ENCODE measurements around the gene FANCC.

FANCC gene

DNA sequence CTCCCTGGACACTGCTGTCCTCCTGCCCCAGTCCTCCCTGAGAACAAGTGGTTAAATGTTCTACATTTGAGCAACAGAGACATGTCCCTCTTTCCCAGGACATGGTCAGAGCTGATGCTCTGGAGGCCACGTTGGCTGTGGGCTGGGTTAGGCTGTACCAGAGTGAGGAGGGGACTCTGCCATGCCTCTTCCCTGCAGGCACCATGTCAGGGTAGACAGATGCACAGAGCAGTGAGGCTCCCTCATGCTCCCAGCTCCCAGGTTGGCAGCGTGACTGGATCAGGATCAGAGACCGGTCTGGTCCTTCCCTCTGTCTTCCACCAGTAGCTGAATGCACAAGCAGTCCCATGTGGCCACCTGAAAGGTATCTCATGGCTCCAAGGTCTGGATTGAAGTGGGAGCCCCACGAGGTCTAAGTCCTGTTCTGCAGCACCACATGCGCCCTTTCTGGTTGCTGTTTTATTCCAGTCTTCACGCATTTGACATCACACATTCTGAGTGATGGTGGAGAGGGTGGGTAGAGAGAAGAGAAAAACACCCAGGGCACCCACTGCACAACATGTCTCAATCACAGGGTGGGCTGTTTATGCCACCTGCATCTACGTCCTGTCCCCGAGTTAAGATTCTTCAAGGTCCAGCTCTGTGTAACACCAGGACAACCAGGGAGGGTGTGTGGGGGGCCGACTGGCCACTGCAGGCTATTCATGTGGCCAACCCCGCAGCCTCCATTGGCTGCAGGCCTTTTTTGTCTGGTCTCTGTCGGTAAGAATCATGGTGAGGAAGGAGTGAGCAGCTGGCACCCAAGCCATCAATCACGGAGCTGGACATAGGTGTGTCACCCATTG lies 204.9 kb downstream of the FANCC start:
- DNase-seq, result no peak

DNA sequence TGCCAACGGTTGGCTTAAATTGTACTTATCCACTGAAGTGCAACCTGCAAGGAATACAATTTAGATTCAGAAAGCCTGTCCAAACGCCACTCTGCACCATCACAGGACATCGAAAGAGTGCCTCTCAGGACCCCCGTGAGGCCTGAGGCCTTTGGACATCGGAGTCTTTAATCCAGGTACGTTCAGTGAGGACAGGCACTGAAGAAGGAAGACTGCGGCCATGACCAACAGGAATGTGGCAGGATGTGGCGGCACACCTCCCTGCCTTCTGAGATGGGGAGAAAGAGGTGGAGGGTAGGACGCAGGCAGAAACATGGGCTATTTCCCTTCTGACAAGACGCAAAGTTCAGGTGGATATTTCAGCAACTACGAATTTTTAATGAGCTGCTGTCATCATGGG lies 205.8 kb downstream of the FANCC start:
- no peak for DNase-seq

DNA sequence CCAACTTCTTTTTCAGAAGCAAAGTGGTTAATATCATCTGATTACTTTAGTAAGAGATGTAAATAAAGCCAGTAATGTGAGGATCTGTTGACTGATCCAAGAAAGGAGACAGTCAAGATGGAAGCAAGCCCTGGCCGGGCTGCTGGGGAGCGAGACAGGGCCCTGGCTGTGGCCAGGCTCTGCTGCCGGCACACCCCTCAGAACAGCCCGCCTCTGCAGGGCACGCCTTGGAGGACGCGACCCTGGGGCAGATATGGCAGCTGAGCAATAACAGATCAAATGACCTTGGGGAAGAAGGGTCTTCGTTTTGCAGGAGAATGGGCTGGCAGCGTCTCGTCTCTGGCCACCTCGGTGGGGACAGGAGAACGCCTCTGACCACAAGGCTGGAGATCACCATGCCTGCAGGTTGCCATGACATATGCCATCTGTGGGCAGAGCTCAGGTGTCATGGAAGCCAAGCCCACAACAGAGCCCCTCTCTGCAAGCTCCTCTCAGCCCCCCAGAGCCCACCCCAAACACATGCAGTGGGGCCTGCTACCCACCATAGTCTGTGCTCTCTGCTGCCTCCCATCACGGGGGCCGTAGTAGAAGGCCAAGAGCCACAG lies 206.5 kb downstream of the FANCC start:
- no peak for DNase-seq

DNA sequence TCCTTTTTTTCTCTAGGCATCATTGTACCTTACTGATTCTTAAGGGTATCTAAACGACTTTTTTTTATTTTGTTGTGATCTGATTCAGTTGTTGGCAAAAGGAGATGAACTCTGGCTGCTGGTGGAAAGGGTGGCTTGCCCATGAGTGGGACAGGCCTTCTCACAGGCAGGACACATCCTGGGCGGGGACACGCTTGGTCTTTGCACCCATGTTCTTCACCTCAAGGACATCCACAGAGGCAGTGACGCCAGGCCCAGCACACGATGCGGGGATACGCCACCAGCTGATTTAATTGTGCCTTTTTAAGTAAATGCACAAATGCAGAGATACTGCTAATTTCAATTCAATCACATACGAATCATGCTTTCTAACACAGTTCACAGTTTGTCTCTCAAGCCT lies 208.1 kb downstream of the FANCC start:
- DNase-seq, result no peak

DNA sequence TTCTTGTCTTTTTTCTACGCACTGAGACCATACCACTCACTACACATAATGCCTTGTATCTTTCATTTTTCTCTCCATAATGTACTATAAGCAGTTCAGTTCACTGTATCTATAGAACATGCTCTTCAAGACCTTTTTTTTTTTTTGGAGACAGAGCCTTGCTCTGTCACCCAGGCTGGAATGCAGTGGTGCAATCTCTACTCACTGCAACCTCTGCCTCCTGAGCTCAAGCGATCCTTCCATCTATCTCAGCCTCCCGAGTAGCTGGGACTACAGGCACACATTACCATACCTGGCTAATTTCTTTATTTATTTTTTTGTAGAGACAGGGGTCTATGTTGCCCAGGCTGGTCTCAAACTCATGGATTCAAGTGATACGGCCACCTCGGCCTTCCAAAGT lies 208.7 kb downstream of the FANCC start:
- DNase-seq, result no peak

DNA sequence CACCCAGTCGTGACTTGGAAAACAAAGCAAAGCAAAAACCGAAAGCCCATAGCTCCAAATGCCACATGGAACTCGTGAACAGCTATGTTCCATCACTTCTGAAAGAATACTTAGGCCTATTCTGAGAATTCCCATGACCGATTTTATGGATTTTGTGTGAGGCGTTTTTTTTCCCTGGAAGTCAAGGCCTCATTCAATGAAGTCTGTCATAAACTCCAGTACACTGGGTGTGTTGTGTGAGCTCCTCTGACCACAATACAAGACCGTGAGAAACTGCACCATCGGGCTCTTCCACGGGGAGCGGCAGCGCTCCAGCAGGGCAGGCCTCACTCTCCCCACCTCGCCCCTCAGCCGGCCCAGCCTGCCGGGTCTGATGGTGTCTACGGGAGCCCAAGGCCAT lies 209.5 kb downstream of the FANCC start:
- no peak for DNase-seq

DNA sequence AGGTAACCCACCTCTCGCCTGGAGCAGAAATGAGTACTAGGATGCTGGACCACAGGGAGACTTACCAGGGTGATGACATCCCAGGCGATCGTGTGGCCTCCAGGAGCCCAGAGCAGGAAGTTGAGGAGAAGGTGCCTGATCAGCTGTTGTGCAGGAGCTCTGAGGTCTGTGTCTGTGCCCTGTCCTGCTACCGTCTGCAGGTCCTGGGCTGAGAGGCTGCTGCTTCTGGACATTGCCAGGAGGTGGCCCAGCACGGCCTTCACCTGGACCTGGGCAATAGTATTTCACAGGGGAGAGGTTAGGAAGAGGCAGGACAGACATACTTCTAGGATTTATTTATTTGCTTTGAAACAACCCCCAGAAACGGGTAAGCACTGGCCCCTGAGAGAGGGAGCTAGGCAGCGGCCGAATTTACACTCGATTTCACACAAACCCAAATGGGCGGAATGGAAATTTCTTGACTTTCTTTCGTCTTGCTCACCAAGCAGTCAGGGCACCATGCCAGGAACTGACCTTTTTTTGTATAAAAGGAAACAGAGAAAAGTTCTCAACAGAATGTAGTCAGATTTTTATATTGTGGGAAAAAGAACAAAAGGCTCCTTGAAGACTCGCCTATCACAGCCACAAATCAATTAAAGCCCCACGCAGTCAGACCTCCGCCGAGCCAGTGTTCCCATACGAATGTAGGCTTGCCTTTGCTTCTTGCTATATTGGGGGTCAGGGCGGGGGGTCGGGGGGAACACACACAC lies 210.3 kb downstream of the FANCC start:
- no peak for DNase-seq

DNA sequence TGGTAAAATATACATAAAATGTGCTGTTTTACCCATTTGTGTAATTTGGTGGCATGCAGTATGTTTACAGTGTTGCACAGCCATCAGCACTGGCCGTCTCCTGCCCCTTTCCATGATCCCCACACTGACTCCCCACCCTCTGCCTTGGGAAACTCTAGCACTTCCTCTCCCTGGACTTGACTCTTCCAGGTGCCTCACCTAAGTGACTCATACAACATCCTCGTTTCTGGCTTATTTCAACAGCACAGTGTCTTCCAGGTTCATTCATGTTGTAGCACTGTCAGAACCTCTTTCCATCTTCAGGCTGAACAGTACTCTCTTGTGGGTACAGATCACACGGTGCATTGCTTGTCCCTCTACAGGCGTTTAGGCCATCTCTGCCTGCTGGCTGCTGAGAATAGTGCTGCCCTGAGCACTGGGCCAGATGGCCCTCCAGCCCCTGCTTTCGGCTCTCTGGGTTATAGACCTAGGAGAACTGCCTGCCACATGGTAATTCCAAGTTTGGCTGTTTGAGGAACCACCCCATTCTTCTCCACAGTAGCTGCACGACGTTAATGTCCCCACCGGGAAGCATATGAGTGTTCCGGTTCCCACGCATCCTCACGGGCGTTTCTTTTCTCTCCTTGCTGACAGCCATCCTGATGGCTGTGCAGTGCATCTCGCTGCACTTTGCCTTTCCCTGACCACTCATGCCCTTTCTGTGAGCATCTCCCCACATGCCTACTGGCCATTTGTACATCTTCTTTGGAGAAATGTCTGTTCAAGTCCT lies 211.8 kb downstream of the FANCC start:
- DNase-seq, result no peak

DNA sequence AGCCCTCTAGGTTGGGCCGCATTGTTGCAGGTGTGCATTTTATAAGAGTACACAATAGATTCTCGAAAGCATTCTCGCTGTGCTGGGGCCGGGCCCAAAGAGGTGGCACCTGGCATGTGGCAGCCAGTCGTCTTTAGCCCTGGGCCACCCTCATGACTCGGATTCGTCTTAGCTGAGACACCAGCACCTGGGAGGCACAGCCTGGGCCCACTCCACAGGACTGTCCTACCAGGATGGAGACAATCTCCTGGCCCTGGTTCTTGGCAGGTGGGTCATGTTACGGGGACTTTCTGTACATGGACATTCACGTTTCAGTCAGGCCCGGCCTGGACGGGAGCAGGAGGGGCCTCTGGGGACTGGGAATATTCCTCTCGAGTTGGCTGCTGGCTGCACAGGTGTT lies 212.5 kb downstream of the FANCC start:
- no peak for DNase-seq

DNA sequence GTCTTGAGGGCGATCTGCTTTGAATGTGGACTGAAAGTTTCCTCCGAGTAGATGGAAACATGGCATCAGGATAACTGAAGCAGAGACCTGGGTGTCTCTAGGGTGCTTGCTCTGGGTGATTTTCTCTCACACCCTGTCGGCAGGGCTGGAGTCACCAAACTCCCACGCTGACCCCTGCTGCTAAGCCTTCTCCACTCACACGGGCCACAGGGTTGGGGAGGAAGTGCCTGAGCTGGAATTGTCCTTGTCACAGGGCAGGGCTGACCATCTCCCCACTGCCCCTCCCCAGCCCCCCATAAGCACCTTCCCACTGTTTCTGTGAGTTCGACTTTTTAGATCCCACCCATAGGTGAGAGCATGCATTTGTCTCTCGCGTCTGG lies 212.9 kb downstream of the FANCC start:
- DNase-seq, result no peak

DNA sequence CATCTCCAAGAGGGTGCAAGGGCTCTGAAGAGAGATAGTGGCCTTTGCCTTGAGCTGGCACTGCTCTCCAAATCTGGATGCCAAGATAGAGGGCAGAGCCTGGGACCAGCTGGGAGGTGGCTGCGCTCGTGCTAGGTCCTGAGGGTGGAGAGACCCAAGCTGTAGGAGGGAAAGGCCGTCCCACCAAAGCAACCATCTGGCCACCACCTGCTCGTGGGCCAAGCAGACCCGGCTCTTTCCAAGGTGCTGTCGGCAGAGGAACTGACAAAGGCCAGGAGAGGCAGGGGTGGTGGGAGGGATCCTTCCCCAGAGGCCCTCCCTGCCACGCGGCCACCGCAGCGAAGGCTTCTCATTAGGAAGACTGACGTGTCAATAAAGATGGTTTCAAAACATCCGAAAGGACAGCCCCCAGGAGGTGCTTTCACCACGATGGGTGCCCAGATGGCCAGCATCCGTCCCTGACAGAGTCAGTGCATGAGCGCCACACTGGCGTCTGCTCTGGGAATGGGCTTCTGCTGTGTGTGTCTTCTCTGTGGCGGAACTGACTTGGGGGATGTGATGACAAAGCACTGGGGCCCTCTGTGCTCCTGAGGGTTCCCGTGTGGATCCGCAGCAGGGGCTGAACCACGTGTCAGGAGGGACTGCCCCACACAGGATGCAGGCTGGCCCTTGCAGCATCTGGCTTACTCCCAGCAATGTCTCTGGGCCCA lies 213.5 kb downstream of the FANCC start:
- no peak for DNase-seq

DNA sequence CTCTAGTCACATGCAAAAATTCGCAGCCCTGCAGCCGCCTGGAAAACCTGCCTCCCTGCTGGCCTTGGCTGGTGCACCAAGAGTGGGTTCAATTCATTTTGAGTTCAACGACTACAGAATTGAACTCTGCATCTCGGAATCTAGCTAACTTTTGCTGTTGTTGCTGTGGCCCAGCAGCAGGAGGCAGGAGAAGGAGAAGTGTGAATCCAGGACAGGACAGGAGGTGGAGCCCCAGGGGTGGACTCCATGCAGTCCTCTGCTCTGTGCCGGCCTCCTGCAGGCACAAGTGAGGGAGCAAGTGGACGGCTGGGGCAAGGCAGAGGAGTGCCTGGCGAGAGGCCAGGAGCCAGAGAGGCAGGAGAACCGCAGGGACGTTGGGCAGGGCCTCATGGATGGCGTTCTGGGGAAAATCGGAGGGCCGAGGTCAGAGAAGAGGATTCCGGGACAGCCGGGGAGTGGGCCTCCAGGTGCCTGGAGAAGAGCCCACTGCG lies 214.2 kb downstream of the FANCC start:
- no peak for DNase-seq

DNA sequence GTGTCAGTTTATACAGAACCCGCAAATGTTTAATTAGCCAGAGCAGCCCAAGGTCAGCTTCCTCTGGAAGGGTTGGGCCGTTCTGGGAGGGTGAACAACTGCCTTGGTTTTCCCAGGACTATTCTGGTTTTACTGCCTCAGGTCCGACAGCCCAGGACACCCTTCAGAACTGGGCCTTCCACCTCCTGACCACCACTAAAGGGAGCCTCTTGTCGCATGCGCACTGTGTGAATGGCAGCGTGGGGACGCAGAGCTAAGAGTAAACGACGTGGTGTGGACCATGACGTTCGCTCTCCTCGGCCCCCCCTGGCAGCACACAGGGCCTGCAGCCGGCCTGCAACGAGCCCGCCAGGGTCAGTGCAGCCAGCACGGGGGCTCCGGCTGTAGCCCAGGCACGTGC lies 214.9 kb downstream of the FANCC start:
- DNase-seq, result no peak

DNA sequence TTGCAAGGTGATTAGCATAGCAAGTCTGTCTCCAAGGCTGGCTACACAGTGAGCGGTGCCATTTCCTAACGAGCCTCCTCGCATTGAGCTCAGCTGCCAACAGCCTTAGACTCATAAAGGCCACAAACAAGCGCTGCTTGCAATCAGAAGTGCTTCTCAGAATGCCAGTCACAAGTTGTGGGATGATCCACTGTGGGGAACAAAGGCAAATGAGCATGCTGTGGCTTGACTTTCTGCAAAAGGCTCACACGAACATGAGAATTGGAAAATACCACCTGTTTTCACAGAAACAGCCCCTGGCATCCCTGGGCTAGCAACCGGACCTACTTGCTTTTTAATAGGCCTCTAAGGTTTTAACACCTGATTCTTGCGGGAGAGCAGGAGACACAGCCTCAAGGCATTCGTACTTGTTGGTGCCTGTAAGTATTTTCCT lies 215.5 kb downstream of the FANCC start:
- DNase-seq, result no peak

DNA sequence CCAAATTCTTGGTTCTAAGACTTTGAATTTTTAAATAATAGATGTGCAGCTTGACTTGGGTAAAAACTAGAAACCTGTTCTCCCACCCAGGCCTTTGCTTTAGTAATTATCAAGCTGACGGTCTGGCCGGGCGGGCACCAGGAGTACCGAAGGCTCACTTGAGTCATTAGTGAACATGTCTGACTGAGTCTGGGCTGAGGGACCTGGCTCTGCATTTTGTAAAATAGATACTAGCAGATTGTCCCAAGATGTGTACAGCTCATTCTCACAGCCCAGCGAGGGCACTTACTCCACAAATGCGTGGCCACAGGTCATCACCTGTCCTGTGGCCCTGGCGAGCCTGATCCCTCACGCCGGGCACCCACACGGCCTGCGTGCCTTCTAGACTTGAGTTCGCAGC lies 216.2 kb downstream of the FANCC start:
- no peak for DNase-seq

DNA sequence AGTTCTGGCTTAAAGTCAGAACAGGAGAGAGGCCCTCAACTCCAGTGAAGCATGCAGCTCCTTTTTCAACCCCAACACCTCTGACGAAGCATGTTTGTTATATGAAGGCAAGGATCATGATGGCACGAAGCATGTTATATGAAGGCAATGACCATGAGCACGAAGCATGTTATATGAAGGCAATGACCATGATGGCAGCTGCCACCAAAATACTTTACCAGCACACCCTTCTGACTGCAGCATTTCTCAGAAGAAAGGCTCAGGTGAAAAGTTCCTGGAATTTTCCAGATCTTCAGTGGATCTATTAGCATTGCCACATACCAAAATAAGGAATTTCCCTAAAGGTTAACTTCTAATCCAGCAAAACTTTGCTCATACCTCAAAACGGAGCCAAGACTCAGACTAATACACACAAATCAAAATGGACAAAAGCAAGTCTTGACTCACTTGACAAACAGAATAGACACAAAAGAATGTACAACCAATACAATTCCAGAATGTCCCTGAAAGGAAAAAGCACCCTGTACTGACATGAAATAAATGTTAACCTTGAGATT lies 217.4 kb downstream of the FANCC start:
- no peak for DNase-seq

DNA sequence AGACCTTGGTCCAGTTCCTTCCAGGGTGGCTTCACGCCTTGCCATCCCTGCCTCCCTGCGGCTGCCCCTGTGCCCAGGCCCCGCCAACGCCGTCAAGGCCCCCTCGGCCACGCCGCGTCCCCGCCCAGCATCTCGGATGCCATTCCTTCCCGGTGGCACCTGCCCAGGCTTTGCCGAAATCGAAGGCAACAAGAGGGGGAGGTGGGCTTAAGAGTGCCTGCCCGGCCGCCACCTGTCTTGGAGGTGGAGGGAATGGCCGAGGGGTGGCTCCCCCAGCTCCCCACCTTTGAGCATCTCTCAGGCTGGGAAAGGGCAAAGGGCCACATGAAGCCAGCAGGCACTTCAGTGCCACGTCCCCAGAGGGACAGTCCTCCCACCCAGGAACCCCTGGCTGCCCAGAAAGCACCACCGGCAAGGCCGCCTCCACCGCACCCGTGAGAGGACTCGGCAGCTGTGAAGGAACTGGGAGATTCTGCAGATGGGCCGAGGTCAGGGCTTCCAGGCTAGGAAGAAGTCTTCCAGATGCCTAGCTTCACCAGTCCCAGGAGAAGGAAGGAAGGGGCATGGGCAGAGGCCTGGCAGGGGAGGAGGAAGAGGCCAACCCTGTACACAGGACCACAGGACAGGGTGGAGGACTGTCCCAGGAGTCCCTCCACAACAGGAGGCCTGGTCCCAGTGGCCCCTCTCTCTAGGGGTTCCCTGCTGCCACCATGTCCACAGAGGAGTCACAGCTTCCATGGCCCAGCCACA lies 218.0 kb downstream of the FANCC start:
- no peak for DNase-seq

DNA sequence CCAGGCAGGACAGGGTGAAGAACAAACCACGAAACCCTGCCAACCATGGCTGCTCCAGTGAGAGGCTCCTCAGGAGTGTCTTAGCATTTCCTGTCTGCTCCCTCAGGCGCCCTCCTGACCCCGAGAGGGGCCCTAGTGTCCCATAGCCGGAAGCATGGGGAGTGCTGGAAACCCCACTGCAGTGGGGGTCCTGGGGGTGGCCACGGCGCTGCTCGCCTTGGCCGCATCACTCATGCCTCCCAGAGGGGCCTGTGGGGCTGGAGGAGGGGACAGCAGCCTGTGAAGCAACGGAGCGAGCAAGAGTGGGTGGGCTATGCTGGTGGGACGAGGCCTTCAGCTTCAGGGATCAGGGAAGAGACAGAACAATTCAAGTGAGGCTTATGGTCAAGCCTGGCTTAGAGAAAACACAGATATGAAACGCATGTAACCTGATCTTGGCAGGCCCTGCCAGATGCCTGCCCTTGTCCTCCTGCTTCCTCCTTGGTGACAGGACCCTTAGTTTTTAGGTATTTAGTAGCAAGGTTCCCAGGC lies 219.1 kb downstream of the FANCC start:
- DNase-seq, result no peak

DNA sequence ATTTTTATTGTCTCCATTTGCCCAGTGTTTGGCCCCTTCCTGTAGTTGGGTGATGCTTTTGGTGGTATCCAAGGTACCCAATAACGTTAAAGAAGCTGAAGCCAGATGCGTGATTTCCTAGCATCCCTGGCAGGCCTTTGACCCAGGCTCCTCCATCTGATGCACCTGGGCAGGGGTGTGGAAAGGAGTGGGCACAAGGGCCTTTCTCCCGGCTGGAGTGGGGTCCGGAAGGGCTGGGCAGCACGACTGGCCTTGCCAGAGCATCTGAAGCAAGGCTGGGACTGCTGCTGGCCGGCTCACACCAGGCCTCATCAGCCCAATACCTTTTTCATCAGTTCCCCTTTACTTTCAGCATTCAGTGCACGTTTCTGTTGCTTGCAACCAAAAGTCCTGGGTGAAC lies 220.2 kb downstream of the FANCC start:
- DNase-seq, result no peak

DNA sequence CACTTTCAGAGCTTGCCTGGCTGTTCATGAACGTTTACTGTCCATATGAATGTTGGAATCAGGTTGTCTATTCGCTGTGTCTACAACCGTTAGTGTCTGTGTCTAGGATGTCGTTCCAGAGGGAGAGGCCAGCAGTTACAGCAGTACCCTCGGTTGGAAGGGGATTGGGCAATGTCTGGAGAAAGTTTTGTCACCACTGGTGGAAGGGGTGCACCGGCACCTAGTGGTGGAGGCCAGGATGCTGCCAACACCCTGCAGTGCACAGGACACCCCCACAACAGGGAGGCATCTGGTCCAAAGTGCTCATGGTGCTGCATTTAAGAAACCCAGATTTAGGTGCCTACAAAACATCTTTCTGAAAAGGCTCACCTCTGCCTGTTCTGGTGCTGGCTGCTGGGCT lies 220.7 kb downstream of the FANCC start:
- no peak for DNase-seq

DNA sequence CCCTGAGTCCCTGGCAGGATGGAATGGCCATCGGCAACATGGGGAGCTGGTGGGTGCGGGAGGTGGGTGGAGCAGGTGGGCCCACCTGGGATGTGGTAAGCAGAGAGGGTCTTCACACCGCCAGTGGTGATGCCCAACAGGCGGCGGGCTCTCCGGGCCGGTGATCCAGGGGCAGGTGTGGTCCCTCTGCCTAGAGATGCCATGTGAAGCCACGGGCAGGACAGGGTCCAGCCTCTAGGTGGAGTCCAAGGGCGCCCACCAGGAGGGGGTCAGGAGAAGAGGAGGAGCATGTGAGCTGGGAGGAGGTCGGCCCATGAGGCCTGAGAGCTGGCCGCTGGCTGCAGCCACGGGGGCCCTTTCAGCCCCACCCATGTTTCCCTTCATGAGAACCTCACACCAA lies 221.1 kb downstream of the FANCC start:
- DNase-seq, result no peak

Data from NCI-H345 (cell line).